Measurements from ENCODE around the gene RPUSD4.

DNA sequence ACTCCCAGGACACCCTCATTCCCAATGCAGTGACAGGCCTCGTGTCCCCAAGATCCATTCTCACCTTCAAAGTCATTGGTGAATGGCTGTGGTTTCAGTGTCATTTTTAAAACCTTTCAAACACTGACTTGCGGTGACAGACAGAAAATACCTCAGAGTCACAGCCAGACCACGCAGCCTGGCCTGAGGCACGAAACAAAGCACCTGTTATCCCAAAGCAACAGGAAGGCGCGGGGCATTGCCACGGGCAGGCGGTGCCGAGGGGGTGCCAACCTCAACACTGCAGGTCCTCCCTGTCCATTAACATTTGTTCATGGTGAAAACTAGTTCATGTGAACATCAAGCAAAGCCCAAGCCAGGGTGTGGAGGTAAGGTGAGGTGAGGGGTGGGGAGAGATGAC lies 38.2 kb downstream of the RPUSD4 start:
- TF ChIP-seq JUNB (IDR thresholded peaks at IDR 0.05; ENCODE audit: unreplicated experiment) (no peak), EZH2 (IDR thresholded peaks at IDR 0.05; ENCODE audit: low read depth, unreplicated experiment) (no peak)
- TF ChIP-seq, protein P1, sequence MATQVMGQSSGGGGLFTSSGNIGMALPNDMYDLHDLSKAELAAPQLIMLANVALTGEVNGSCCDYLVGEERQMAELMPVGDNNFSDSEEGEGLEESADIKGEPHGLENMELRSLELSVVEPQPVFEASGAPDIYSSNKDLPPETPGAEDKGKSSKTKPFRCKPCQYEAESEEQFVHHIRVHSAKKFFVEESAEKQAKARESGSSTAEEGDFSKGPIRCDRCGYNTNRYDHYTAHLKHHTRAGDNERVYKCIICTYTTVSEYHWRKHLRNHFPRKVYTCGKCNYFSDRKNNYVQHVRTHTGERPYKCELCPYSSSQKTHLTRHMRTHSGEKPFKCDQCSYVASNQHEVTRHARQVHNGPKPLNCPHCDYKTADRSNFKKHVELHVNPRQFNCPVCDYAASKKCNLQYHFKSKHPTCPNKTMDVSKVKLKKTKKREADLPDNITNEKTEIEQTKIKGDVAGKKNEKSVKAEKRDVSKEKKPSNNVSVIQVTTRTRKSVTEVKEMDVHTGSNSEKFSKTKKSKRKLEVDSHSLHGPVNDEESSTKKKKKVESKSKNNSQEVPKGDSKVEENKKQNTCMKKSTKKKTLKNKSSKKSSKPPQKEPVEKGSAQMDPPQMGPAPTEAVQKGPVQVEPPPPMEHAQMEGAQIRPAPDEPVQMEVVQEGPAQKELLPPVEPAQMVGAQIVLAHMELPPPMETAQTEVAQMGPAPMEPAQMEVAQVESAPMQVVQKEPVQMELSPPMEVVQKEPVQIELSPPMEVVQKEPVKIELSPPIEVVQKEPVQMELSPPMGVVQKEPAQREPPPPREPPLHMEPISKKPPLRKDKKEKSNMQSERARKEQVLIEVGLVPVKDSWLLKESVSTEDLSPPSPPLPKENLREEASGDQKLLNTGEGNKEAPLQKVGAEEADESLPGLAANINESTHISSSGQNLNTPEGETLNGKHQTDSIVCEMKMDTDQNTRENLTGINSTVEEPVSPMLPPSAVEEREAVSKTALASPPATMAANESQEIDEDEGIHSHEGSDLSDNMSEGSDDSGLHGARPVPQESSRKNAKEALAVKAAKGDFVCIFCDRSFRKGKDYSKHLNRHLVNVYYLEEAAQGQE (IDR thresholded peaks at IDR 0.05; ENCODE audit: unreplicated experiment), result no peak

All from GM23338 (cell line).